HG02970 (cell line): ENCODE data around the gene PLCL1.
"Not testable (repeated sequence)": the region's sequence is repeated elsewhere in the genome, so short reads cannot be mapped to it uniquely, and the experiment has no call there.

Source experiments
- ATAC-seq: cut with Tn5 transposase; IDR thresholded peaks from one replicate; pipeline ENCODE4 v1.9.1; 2021; ENCODE audit warnings: mild to moderate bottlenecking, moderate library complexity, moderate number of reproducible peaks; ENCODE audit not compliant: unreplicated experiment, low FRiP score

PLCL1 gene

GRCh38 chr2:197986977-197987376 is 182.6 kb downstream of the PLCL1 start:
- ATAC-seq: no peak

- ATAC-seq: no peak
Observed at GRCh38 chr2:197990356-197990755, 186.0 kb downstream of the PLCL1 start.

GRCh38 chr2:197992482-197993133 is 188.2 kb downstream of the PLCL1 start:
- ATAC-seq: peak; percentile 75

GRCh38 chr2:197993363-197993762 is 189.0 kb downstream of the PLCL1 start:
- ATAC-seq: no peak

- no peak for ATAC-seq
Observed at GRCh38 chr2:197993830-197994229, 189.4 kb downstream of the PLCL1 start.

- no peak for ATAC-seq
Observed at GRCh38 chr2:197994751-197995150, 190.4 kb downstream of the PLCL1 start.

- no peak for ATAC-seq
Observed at GRCh38 chr2:197996583-197996982, 192.2 kb downstream of the PLCL1 start.

GRCh38 chr2:197997083-197997541 is 192.7 kb downstream of the PLCL1 start:
- no peak for ATAC-seq

- no peak for ATAC-seq
Observed at GRCh38 chr2:197998702-197999101, 194.3 kb downstream of the PLCL1 start.

GRCh38 chr2:198000417-198000816 is 196.0 kb downstream of the PLCL1 start:
- ATAC-seq: no peak

GRCh38 chr2:198004173-198004572 is 199.8 kb downstream of the PLCL1 start:
- no peak for ATAC-seq

GRCh38 chr2:198004921-198005829 is 200.8 kb downstream of the PLCL1 start:
- peak; percentile 54 for ATAC-seq

GRCh38 chr2:198006733-198007132 is 202.3 kb downstream of the PLCL1 start:
- ATAC-seq: no peak

GRCh38 chr2:198008230-198008629 is 203.8 kb downstream of the PLCL1 start:
- no peak for ATAC-seq

GRCh38 chr2:198012025-198012424 is 207.6 kb downstream of the PLCL1 start:
- no peak for ATAC-seq

GRCh38 chr2:198016243-198016642 is 211.8 kb downstream of the PLCL1 start:
- no peak for ATAC-seq

- ATAC-seq: no peak
Observed at GRCh38 chr2:198017068-198017467, 212.7 kb downstream of the PLCL1 start.

GRCh38 chr2:198028955-198029354 is 224.6 kb downstream of the PLCL1 start:
- ATAC-seq: no peak

- not testable (repeated sequence) for ATAC-seq
Observed at GRCh38 chr2:198029576-198029975, 225.2 kb downstream of the PLCL1 start.

GRCh38 chr2:198033626-198034025 is 229.2 kb downstream of the PLCL1 start:
- no peak for ATAC-seq

GRCh38 chr2:198036029-198036879 is 231.9 kb downstream of the PLCL1 start:
- ATAC-seq: no peak
